Epithelial cell of proximal tubule (primary cell): ENCODE results near the gene SPDYA. TPM values are rescaled to one million over a fixed set of nuclear protein-coding genes. Genes with fewer than 3 reads are reported as not detected.

Experiments used
- DNase-seq: peaks from one replicate; pipeline ENCODE4 v3.0.0-alpha.2; 2011; ENCODE audit warnings: low read depth
- H3K4me3 ChIP-seq: 2 replicates; pipeline ENCODE4 v1.5.1; 2011; ENCODE audit warnings: low read depth, mild to moderate bottlenecking, low read length
- CTCF ChIP-seq: conservative IDR thresholded peaks from 2 replicates; pipeline ENCODE4 v1.5.1; 2012; ENCODE audit warnings: low read depth, mild to moderate bottlenecking, low read length
- total RNA-seq: library from RNA; depleted of rRNA; stranded (reverse); fragments of >200 nt; gene quantifications from 2 replicates; pipeline ENCODE4 v1.2.3, GENCODE V29; 2015

Gene SPDYA
- total RNA-seq, 1 donor from 2014 or later, result not detected

GRCh38 chr2:28855193-28855592 lies 44.6 kb downstream of the SPDYA start:
- no peak overlapping the region for H3K4me3 ChIP-seq
- TF ChIP-seq CTCF, result no peak
- DNase-seq, result no peak

- H3K4me3 ChIP-seq, result no peak overlapping the region
- TF ChIP-seq CTCF, result no peak
- DNase-seq, result no peak
These were observed 45.3 kb downstream of the SPDYA start for GRCh38 chr2:28855977-28856376.

GRCh38 chr2:28868611-28869010 lies 58.0 kb downstream of the SPDYA start:
- TF ChIP-seq CTCF, result no peak
- DNase-seq, result no peak
- peak overlapping the region; percentile 71 for H3K4me3 ChIP-seq

DNA sequence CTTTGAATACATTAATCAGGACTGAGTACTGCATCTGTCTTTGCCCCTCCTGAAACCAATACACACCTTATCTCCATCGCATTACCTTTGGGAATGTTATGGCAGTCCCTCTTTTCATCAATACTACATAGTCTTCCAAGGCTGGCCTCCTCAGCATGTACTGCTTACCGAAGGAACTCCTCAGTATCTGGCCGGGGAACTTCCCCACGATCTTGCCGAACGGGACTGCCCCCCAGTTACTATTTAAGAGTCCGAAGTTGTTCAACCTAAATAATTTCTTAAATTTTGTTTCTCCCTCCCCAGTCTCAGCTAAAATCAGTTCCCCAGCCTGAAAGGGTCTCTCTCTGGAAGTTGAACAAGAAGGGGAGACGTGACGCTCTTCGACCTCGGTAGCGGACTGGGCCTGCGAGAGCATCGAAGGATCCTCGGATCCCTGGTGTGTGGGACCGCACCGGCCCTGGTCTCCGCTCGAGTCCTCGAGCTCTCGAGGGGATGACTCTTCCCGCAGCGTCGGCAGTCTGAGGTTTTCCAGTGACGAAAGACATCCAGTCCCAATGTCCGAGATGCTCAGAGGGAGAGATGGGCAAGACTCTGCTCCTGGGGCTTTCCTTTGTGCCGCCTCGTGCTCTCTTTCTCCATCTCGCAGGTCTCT lies 59.0 kb downstream of the SPDYA start:
- TF ChIP-seq CTCF, result no peak
- no peak for DNase-seq
- peak overlapping the region; percentile 71 for H3K4me3 ChIP-seq

DNA sequence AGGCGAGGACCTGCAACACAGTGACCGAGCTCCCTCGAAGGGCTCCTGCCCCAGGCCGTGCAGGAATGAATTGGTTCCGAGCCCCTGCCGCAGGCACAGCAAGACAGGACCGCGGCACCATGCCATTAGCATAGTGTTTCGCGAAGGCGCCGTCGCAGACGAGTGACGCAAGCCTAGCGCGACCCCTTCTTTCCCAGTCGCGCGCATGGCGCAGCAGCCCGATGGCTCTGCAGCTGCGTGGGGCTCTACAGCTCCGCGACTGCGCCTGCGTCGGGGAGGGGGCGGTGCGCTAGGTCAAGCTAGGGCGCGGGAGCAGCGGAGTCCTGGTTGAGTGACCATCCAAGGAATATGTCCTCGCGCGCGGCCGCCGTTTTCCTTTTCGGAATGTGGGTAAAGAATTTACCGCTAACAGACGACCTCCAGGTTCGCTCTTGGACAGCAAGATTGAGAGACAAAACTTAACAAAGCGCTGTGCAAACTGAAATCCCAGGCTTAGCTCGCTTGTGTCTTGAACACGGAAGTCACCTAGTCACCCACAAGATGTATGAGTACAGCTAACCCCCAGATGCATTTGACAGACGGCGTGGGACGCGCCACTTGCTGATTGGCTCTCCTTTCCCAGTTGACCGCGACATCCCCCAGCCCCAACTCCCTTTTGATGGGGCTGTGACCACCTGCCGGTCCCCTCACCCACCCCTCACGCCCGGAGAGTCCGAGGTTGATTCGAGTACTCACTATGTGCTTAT lies 59.7 kb downstream of the SPDYA start, which contains the start of gene TRMT61B:
TRMT61B (minus strand) TSS at position 164 of the 746 bp plus-strand sequence; CDS start at position 132, 32 bp downstream.
- no peak for TF ChIP-seq CTCF
- peak; percentile 56 for DNase-seq
- peak within 1 kb of the TSS; percentile 71 for H3K4me3 ChIP-seq

DNA sequence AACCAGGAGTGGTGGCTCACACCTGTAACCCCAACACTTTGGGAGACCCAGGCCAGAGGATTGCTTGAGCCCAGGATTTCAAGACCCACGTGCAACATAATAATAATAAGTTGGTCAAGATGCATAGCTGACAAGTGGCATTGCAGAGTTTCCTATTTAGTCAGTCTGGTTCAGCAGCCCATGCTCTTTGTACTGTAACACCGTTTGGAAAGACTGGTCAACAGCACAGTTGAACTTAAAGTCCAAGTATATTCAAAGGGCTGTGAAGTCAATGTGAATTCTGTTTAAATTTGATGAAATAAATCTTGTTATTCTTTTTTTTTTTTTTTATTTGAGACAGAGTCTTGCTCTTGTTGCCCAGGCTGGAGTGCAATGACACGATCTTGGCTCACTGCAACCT lies 61.0 kb downstream of the SPDYA start:
- no peak for DNase-seq
- no peak overlapping the region for H3K4me3 ChIP-seq
- TF ChIP-seq CTCF, result no peak

GRCh38 chr2:28880193-28880592 lies 69.6 kb downstream of the SPDYA start:
- TF ChIP-seq CTCF, result no peak
- no peak overlapping the region for H3K4me3 ChIP-seq
- no peak for DNase-seq
